NCI-H69 (cell line): ENCODE data around the gene EIF3M.
"Not testable (repeated sequence)": the region's sequence is repeated elsewhere in the genome, so short reads cannot be mapped to it uniquely, and the experiment has no call there.

Source experiments
- DNase-seq: peaks from one replicate; lab custom pipeline; 2025; lab: John Stamatoyannopoulos, UW

EIF3M gene

GRCh38 chr11:32596114-32596513 lies 12.5 kb downstream of the EIF3M start:
- DNase-seq: not testable (repeated sequence)

GRCh38 chr11:32597921-32598320 lies 14.3 kb downstream of the EIF3M start:
- peak; percentile 21 for DNase-seq

GRCh38 chr11:32602657-32603415 lies 19.2 kb downstream of the EIF3M start:
- no peak for DNase-seq

DNA sequence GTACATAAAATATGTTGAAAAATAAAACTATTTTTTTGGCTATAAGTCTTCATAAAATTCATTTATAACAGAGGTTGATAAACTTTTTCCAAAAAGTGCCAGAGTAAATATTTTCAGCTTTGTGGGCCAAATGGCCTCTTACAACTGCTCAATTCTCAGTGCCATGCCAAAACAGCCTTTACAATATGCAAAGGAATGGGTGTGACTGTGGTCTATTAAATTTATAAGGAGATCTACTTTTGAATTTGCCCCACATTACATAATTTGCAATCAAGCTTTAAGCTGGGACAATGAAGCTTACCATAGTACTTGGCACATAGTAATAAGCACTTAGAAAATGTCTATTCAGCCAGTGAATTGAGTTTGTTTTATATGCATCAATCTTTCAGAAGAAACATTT lies 22.6 kb downstream of the EIF3M start:
- DNase-seq: no peak

DNA sequence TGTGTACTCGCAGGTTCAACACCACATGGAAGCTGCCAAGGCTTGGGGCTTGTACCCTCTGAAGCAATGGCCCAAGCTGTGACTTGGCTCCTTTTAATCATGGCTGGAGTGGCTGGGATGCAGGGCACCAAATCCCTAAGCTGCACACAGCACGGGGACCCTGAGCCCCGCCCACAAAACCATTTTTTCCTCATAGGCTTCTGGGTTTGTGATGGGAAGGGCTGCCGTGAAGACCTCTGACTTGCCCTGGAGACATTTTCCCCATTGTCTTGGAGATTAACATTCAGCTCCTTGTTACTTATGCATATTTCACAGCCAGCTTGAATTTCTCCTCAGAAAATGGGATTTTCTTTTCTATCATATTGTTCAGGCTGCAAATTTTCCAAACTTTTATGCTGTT lies 25.2 kb downstream of the EIF3M start:
- not testable (repeated sequence) for DNase-seq

DNA sequence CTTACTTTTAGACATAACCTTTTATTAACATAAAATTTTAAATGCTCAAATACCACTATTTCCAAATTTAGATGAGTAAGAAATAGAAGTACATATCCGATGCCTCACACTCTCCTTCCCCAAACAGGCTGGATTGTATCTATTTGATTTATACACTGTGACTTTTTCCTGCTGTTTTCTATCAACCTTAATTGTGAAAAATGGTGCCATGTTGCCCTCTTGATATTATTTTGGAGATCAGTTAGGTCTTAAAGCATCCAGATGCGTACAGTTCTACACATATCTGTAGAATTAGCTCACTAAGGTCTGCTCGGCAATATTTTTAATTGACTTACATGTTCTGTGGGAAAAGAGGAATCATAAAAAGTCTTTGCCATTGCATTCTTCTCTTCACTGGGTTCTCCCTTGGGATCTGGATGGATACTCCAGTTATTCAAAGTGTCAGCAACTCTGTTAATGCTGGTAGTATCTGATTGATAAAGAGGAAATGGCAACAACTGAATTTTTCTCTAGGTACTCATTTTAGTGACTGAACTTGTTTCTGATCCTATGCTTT lies 27.2 kb downstream of the EIF3M start:
- no peak for DNase-seq

GRCh38 chr11:32613500-32614151 lies 30.0 kb downstream of the EIF3M start:
- DNase-seq: no peak

DNA sequence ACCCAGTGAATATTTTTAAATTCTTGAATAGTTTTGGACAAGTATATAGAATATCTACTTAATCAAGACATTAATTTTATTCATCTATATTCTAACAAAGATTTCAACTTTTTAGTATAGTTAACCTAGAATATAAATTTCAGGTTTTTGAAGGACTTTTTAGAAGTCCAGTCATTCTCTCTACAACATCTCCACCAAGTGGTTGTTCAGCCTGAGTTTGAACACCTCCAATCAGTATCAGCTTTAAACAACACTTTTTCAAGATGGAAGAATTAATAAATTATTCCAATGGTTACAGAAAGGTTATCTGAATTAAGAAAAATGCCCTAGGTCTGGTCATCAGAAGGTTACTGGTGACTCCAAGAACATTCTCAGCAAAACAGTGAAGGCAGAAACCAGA lies 31.8 kb downstream of the EIF3M start:
- DNase-seq: no peak

- no peak for DNase-seq
Observed at GRCh38 chr11:32616903-32617302, 33.3 kb downstream of the EIF3M start.

DNA sequence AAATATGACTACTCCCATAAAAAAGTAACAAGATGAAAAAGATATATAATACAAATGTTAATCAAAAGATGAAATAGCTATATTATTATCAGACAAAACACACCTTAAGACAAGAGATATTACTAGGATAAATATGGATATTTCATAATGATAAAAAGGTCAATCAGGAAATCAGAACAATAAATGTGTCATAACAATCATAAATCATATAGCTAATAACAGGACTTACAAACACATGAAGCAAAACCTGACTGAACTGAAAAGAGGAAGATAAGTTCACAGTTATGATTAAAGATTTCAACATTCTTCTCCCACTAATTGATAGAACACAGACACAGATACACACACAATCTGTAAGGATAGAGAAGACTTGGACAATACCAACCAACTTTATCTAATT lies 47.2 kb downstream of the EIF3M start:
- DNase-seq: peak; percentile 6

GRCh38 chr11:32635819-32636218 lies 52.2 kb downstream of the EIF3M start:
- no peak for DNase-seq

DNA sequence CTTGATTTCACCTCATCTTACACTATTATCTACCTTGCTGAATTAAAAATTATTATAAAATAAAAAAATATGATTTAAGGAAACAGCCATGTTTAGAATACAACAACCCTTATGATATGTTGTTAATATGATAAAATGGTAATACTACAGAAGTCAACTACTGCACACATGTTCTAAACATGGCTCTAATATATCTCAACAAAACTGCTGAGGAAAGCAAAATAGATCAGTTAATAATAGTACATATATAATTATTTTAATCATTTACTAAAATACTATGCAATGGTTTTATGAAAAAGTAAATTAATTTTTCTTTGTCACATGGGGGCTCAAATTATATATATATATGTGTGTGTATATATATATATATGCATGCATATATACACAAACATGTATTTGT lies 57.7 kb downstream of the EIF3M start:
- no peak for DNase-seq

- DNase-seq: no peak
Observed at GRCh38 chr11:32643526-32643925, 59.9 kb downstream of the EIF3M start.
